Tibial nerve (tissue), 3 donors: ENCODE measurements around the gene ZRANB1.

ENCODE experiments used
- CTCF ChIP-seq, 5 experiments: fragments of 200-600 bp in 3 of 5; fragments of 450-650 bp in 2 of 5; sonication (generic) in 3 of 5; IDR thresholded peaks; one replicate each; pipeline ENCODE4 v1.5.1; 2016 to 2019; ENCODE audit warnings: antibody characterized with exemption in 5 of 5, mild to moderate bottlenecking in 3 of 5, moderate library complexity in 2 of 5
- POLR2A ChIP-seq, 2 donors: fragments of 450-650 bp; IDR thresholded peaks; one replicate each; pipeline ENCODE4 v1.6.1; 2017; ENCODE audit warnings: antibody characterized with exemption in 2 of 2, mild to moderate bottlenecking in 2 of 2, moderate library complexity in 2 of 2

- TF ChIP-seq CTCF (IDR thresholded peaks at IDR 0.05) (no peak), POLR2A (IDR thresholded peaks at IDR 0.05) (no peak)
Measured at GRCh38 chr10:125011926-125012705, 70.2 kb downstream of the ZRANB1 start.
